GM21723 (cell line): ENCODE results near the gene CYSTM1.

Experiments
- ATAC-seq: cut with Tn5 transposase; IDR thresholded peaks from one replicate; pipeline ENCODE4 v1.9.1; 2021; ENCODE audit warnings: mild to moderate bottlenecking, moderate library complexity; ENCODE audit not compliant: unreplicated experiment

CYSTM1 gene

GRCh38 chr5:140232731-140233130 lies 57.7 kb downstream of the CYSTM1 start:
- ATAC-seq = no peak

- no peak for ATAC-seq
Measured at GRCh38 chr5:140234377-140234989, 59.5 kb downstream of the CYSTM1 start.

GRCh38 chr5:140235791-140236551 lies 61.0 kb downstream of the CYSTM1 start:
- no peak for ATAC-seq

- ATAC-seq = no peak
Measured at GRCh38 chr5:140236891-140237598, 62.1 kb downstream of the CYSTM1 start.

- no peak for ATAC-seq
Measured at GRCh38 chr5:140238756-140239155, 63.8 kb downstream of the CYSTM1 start.

GRCh38 chr5:140239461-140239860 lies 64.5 kb downstream of the CYSTM1 start:
- ATAC-seq = no peak

GRCh38 chr5:140239939-140240700 lies 65.1 kb downstream of the CYSTM1 start:
- no peak for ATAC-seq

- ATAC-seq = no peak
Measured at GRCh38 chr5:140240987-140241706, 66.2 kb downstream of the CYSTM1 start.

GRCh38 chr5:140242099-140242498 lies 67.1 kb downstream of the CYSTM1 start:
- no peak for ATAC-seq

GRCh38 chr5:140242890-140243585 lies 68.0 kb downstream of the CYSTM1 start:
- no peak for ATAC-seq

- no peak for ATAC-seq
Measured at GRCh38 chr5:140243706-140244250, 68.8 kb downstream of the CYSTM1 start.

GRCh38 chr5:140244525-140245025 lies 69.6 kb downstream of the CYSTM1 start:
- peak; percentile 67 for ATAC-seq

- ATAC-seq = no peak
Measured at GRCh38 chr5:140245341-140245740, 70.4 kb downstream of the CYSTM1 start.

GRCh38 chr5:140245926-140246325 lies 70.9 kb downstream of the CYSTM1 start:
- no peak for ATAC-seq

GRCh38 chr5:140246378-140247122 lies 71.6 kb downstream of the CYSTM1 start:
- no peak for ATAC-seq

- ATAC-seq = no peak
Measured at GRCh38 chr5:140248414-140248813, 73.4 kb downstream of the CYSTM1 start.

GRCh38 chr5:140249536-140249935 lies 74.5 kb downstream of the CYSTM1 start:
- ATAC-seq = no peak

- no peak for ATAC-seq
Measured at GRCh38 chr5:140250386-140250785, 75.4 kb downstream of the CYSTM1 start.

GRCh38 chr5:140251527-140251973 lies 76.6 kb downstream of the CYSTM1 start:
- ATAC-seq = peak; percentile 59
